Endodermal cell (in vitro differentiated cells): ENCODE data around the gene ADIPOR1. TPM values are rescaled to one million over a fixed set of nuclear protein-coding genes. Genes with fewer than 3 reads are reported as not detected.

ENCODE experiments used
- DNase-seq: peaks from one replicate; pipeline ENCODE4 v3.0.0-alpha.2; 2017
- H3K27ac ChIP-seq: 2 replicates; pipeline ENCODE4 v1.5.1; 2013; ENCODE audit warnings: mild to moderate bottlenecking, low read depth, low read length, moderate library complexity
- H3K27me3 ChIP-seq: 2 replicates; pipeline ENCODE4 v1.6.1; 2013; ENCODE audit warnings: mild to moderate bottlenecking, low read length, moderate library complexity; ENCODE audit not compliant: insufficient read depth, control insufficient read depth, poor library complexity, severe bottlenecking
- H3K36me3 ChIP-seq: 2 replicates; pipeline ENCODE4 v1.7.0; 2013; ENCODE audit warnings: mild to moderate bottlenecking, low read length, moderate library complexity; ENCODE audit not compliant: control insufficient read depth, insufficient read depth
- H3K4me1 ChIP-seq: one replicate; pipeline ENCODE4 v1.7.0; 2013; ENCODE audit warnings: low read length; ENCODE audit not compliant: control insufficient read depth, insufficient read depth
- H3K4me3 ChIP-seq: 2 replicates; pipeline ENCODE4 v1.5.1; 2013; ENCODE audit warnings: mild to moderate bottlenecking, low read length, moderate library complexity
- H3K9ac ChIP-seq: 2 replicates; pipeline ENCODE4 v1.6.1; 2013; ENCODE audit warnings: mild to moderate bottlenecking, low read length, moderate library complexity; ENCODE audit not compliant: poor library complexity, severe bottlenecking; ENCODE audit errors: extremely low read depth
- H3K9me3 ChIP-seq: 2 replicates; pipeline ENCODE4 v1.6.1; 2013; ENCODE audit warnings: mild to moderate bottlenecking, low read length, moderate library complexity; ENCODE audit not compliant: control insufficient read depth
- H3K27ac Mint-ChIP-seq: 2 replicates; pipeline ENCODE4 v1.8.0; 2020; ENCODE audit warnings: mixed read lengths
- H3K27me3 Mint-ChIP-seq: 2 replicates; pipeline ENCODE4 v1.8.0; 2021; ENCODE audit warnings: mild to moderate bottlenecking, mixed read lengths; ENCODE audit not compliant: insufficient read depth
- H3K36me3 Mint-ChIP-seq: 2 replicates; pipeline ENCODE4 v1.8.0; 2020; ENCODE audit warnings: low read depth, mixed read lengths
- H3K4me1 Mint-ChIP-seq: 2 replicates; pipeline ENCODE4 v1.8.0; 2020; ENCODE audit warnings: mixed read lengths
- H3K4me3 Mint-ChIP-seq: 2 replicates; pipeline ENCODE4 v1.8.0; 2020; ENCODE audit warnings: mild to moderate bottlenecking, moderate library complexity, mixed read lengths
- H3K9me3 Mint-ChIP-seq: 2 replicates; pipeline ENCODE4 v1.8.0; 2020; ENCODE audit warnings: mild to moderate bottlenecking, mixed read lengths
- CTCF ChIP-seq: fragments of 200-600 bp; sonication (generic); conservative IDR thresholded peaks from 2 replicates; pipeline ENCODE4 v1.5.0; 2021; ENCODE audit warnings: antibody characterized with exemption, mild to moderate bottlenecking
- WGBS, 2 experiments: methylation state at CpG; one replicate each; pipeline versions ENCODE4 v1.1.5 to v1.1.7; 2013; ENCODE audit warnings: missing lambda C conversion rate in 2 of 2, mixed read lengths in 1 of 2; ENCODE audit not compliant: insufficient coverage in 1 of 2, insufficient read length in 1 of 2; 5-methylcytosine and 5-hydroxymethylcytosine counted together
- total RNA-seq, 2 donors: library from RNA; stranded (reverse); fragmentation: NEBNext Ultra II Directional in 1 of 2; extraction: Animal tissue kit (Norgen Biotek cat#: 25700) in 1 of 2; gene quantifications; 2 replicates in 1 of 2; 3 replicates in 1 of 2; pipeline ENCODE4 v1.2.1, GENCODE V29; 2021

The ADIPOR1 gene
- total RNA-seq, 2 donors from 2014 or later: 68.1 to 79.7 TPM

GRCh38 chr1:202982715-202983430, 24.8 kb upstream of the ADIPOR1 start:
- Histone ChIP-seq H3K4me1 (no peaks in the 10 kb centered on the region), H3K27me3 (peaks cover 9% of the 10 kb centered on the region), H3K36me3 (no peaks in the 10 kb centered on the region), H3K4me3 (no peak overlapping the region), H3K9me3 (no peaks in the 10 kb centered on the region), H3K9ac (no peak overlapping the region), H3K27ac (no peak overlapping the region)
- no peaks in the 10 kb centered on the region for H3K4me1 Mint-ChIP-seq
- peaks cover 6% of the 10 kb centered on the region for H3K27me3 Mint-ChIP-seq
- H3K4me3 Mint-ChIP-seq: no peak overlapping the region
- H3K27ac Mint-ChIP-seq: no peak overlapping the region
- no peak for TF ChIP-seq CTCF
- DNase-seq: no peak
- H3K9me3 Mint-ChIP-seq: no peaks in the 10 kb centered on the region
- WGBS, 2 experiments: 91 to 92% methylated on average over 2 to 3 of the region's 3 CpGs
- H3K36me3 Mint-ChIP-seq: no peaks in the 10 kb centered on the region

- Histone ChIP-seq H3K9me3 (no peaks in the 10 kb centered on the region), H3K27ac (no peak overlapping the region), H3K4me3 (no peak overlapping the region), H3K4me1 (no peaks in the 10 kb centered on the region), H3K27me3 (peaks cover 6% of the 10 kb centered on the region), H3K9ac (no peak overlapping the region), H3K36me3 (no peaks in the 10 kb centered on the region)
- Mint-ChIP-seq H3K27me3 (peaks cover 3% of the 10 kb centered on the region), H3K36me3 (no peaks in the 10 kb centered on the region), H3K4me1 (no peaks in the 10 kb centered on the region), H3K9me3 (no peaks in the 10 kb centered on the region), H3K4me3 (no peak overlapping the region), H3K27ac (no peak overlapping the region)
- no peak for TF ChIP-seq CTCF
- DNase-seq: no peak
- 88 to 100% methylated on average over 1 to 2 of the region's 2 CpGs for WGBS, 2 experiments
These were observed 23.8 kb upstream of the ADIPOR1 start for GRCh38 chr1:202981939-202982338.

- Histone ChIP-seq H3K4me1 (no peaks in the 10 kb centered on the region), H3K27ac (no peak overlapping the region), H3K27me3 (peaks cover 8% of the 10 kb centered on the region), H3K9me3 (no peaks in the 10 kb centered on the region), H3K4me3 (no peak overlapping the region), H3K9ac (no peak overlapping the region), H3K36me3 (no peaks in the 10 kb centered on the region)
- no peak for DNase-seq
- Mint-ChIP-seq H3K27ac (no peak overlapping the region), H3K36me3 (no peaks in the 10 kb centered on the region), H3K4me1 (no peaks in the 10 kb centered on the region), H3K9me3 (no peaks in the 10 kb centered on the region), H3K4me3 (no peak overlapping the region), H3K27me3 (peaks cover under 1% of the 10 kb centered on the region)
- 79 to 98% methylated on average over 1 to 2 of the region's 2 CpGs for WGBS, 2 experiments
- no peak for TF ChIP-seq CTCF
These were observed 21.3 kb upstream of the ADIPOR1 start for GRCh38 chr1:202979459-202979858.
